ENCODE results near the gene ZBTB12. TPM values are rescaled to one million over a fixed set of nuclear protein-coding genes. Genes with fewer than 3 reads are reported as not detected.

ZBTB12 gene
- total and polyA plus RNA-seq, 9 of the 15 experiments (the other 6 are each of a cell fraction or from before 2014, with no cell fraction given): 0.03 to 12.4 (median 5.8) TPM; not detected in 1

GRCh38 chr6:31948753-31949413, 47.0 kb upstream of the ZBTB12 start:
- Histone ChIP-seq H3K4me1 (replicated peaks in 1 of 2; ENCODE audit: control insufficient read depth in 2 of 2, insufficient read depth in 2 of 2, low read length in 2 of 2) (peaks cover 16 to 24% of the 10 kb centered on the region in 2 experiments), H3K9me1 (ENCODE audit: control insufficient read depth, insufficient read depth, low read length) (peaks cover 7% of the 10 kb centered on the region), H3K27me3 (ENCODE audit: control insufficient read depth in 2 of 2, insufficient read depth in 2 of 2, low read length in 2 of 2) (peaks cover 2 to 10% of the 10 kb centered on the region in 2 experiments; a peak in 2 of 5 replicates), H3K9me3 (replicated peaks; ENCODE audit: control insufficient read depth, insufficient read depth, low read depth, low read length) (no peaks in the 10 kb centered on the region), H3K4me3 (no peak overlapping the region), H3K4me2 (ENCODE audit: insufficient read depth, low read length) (peak overlapping the region; percentile 66), H2AFZ (ENCODE audit: low read depth, low read length) (peak overlapping the region; percentile 36), H3K9ac (ENCODE audit: insufficient read depth in 1 of 2, low read depth in 2 of 2, low read length in 2 of 2) (peak overlapping the region in 1 of 2 experiments; percentile 7; a peak in 1 of 4 replicates), H4K20me1 (replicated peaks; ENCODE audit: control insufficient read depth, insufficient read depth, low read length) (no peaks in the 10 kb centered on the region), H3K27ac (ENCODE audit: extremely low read depth, low read depth, low read length) (peak overlapping the region; percentile 59; the same call in 2 of the 3 replicates), H3K79me2 (ENCODE audit: control insufficient read depth, insufficient read depth, low read length) (no peaks in the 10 kb centered on the region), H3K36me3 (ENCODE audit: control insufficient read depth, insufficient read depth, low read length) (peaks cover 32% of the 10 kb centered on the region)
- POLR2A ChIA-PET: interaction anchor here (0.6 to 2.4 kb wide), 7 partner anchors 8 to 121 kb away, joined by 3 to 16 read pairs (median 4); partner anchors contain the start of genes HSPA1B, NELFE and SKIC2
- intact Hi-C loops (cut with micrococcal nuclease): loop anchor here (5.0 kb wide), 1 partner anchor 47 kb away; the partner anchor contains the start of gene ZBTB12
- 8% methylated on average over 6 of the region's 6 CpGs for WGBS (ENCODE audit: insufficient coverage, low coverage, missing lambda C conversion rate)
- no TSS peak for BruUV-seq (replicated peaks)
- FAIRE-seq (peak; percentile 94), ATAC-seq (peak; percentile 84), DNase-seq (ENCODE audit: extremely low read depth in 1 of 4, low spot score in 3 of 4) (peak; percentile 69 to 89 (median 78))
- CTCF ChIA-PET (ENCODE audit: low intra/inter-chr PET ratio): no interaction called here
- in situ Hi-C loops (cut with MboI): no loop called here
- TF ChIP-seq ID3 (CRISPR knock-in tag; IDR thresholded peaks at IDR 0.05): no peak
- peak; percentile 45; the same call in 1 of the 2 replicates for TF ChIP-seq ID3 (tag; IDR thresholded peaks at IDR 0.05)
- no peak; the same call in 1 of the 2 replicates for TF ChIP-seq PBX2 (CRISPR knock-in tag; IDR thresholded peaks at IDR 0.05; ENCODE audit: low read depth)
- peak; percentile 86 for TF ChIP-seq PBX2 (tag; conservative IDR thresholded peaks at IDR 0.05; ENCODE audit: low read depth)
- peak in 1 of 2 experiments; percentile 10 for TF ChIP-seq AFF1 (IDR thresholded peaks at IDR 0.05; ENCODE audit: low read depth in 1 of 2, partially characterized antibody in 2 of 2)
- no peak for TF ChIP-seq ZNF217 (CRISPR knock-in tag; IDR thresholded peaks at IDR 0.05)
- TF ChIP-seq RBM14 (IDR thresholded peaks at IDR 0.05; ENCODE audit: borderline replicate concordance, insufficient read depth, low read depth, low read length): no peak
- TF ChIP-seq WHSC1 (IDR thresholded peaks at IDR 0.05; ENCODE audit: low read length): peak; percentile 64
- TF ChIP-seq EWSR1 (IDR thresholded peaks at IDR 0.05; ENCODE audit: borderline replicate concordance, low read depth, partially characterized antibody): no peak
- no peak for TF ChIP-seq MEF2A (IDR thresholded peaks at IDR 0.05; ENCODE audit: control insufficient read depth, low read depth, low read length)
